Measurements from ENCODE around the gene HELZ2.

DNA sequence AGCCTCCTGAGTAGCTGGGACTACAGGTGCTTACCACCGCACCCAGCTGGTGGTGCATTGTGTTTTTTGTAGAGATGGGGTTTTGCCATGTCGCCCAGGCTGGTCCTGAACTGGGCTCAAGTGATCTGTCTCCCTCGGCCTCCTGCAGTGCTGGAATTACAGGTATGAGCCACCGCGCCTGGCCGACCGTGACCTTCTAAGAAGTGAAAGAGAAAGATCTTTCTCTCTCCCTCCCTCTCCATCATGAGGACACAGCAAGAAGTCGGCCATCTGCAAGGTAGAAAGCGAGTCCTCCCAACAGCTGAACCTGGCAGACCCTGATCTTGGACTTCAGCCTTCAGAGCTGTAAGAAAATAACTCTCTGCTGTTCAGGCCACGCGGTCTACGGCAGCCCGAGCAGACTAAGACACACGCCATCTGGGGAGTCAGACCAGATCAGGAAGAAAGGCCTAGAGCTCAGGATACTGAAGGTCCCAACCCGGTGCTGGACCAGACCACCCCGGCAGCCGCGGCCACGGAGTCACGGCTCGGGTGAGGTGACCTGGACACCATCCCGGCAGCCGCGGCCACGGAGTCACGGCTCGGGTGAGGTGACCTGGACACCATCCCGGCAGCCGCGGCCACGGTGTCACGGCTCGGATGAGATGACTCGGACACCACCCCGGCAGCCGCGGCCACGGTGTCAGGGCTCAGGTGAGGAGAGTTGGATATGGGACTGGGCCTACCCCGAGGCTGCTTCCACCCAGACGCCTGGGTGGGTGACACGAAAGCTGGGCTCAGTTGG, 43.2 kb upstream of the HELZ2 start:
- TF ChIP-seq, protein P1, sequence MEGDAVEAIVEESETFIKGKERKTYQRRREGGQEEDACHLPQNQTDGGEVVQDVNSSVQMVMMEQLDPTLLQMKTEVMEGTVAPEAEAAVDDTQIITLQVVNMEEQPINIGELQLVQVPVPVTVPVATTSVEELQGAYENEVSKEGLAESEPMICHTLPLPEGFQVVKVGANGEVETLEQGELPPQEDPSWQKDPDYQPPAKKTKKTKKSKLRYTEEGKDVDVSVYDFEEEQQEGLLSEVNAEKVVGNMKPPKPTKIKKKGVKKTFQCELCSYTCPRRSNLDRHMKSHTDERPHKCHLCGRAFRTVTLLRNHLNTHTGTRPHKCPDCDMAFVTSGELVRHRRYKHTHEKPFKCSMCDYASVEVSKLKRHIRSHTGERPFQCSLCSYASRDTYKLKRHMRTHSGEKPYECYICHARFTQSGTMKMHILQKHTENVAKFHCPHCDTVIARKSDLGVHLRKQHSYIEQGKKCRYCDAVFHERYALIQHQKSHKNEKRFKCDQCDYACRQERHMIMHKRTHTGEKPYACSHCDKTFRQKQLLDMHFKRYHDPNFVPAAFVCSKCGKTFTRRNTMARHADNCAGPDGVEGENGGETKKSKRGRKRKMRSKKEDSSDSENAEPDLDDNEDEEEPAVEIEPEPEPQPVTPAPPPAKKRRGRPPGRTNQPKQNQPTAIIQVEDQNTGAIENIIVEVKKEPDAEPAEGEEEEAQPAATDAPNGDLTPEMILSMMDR (IDR thresholded peaks at IDR 0.05; ENCODE audit: insufficient read depth, low read length), result no peak
- no peak for TF ChIP-seq POLR2AphosphoS5 (IDR thresholded peaks at IDR 0.05; ENCODE audit: low read depth)
- TF ChIP-seq, protein P2, sequence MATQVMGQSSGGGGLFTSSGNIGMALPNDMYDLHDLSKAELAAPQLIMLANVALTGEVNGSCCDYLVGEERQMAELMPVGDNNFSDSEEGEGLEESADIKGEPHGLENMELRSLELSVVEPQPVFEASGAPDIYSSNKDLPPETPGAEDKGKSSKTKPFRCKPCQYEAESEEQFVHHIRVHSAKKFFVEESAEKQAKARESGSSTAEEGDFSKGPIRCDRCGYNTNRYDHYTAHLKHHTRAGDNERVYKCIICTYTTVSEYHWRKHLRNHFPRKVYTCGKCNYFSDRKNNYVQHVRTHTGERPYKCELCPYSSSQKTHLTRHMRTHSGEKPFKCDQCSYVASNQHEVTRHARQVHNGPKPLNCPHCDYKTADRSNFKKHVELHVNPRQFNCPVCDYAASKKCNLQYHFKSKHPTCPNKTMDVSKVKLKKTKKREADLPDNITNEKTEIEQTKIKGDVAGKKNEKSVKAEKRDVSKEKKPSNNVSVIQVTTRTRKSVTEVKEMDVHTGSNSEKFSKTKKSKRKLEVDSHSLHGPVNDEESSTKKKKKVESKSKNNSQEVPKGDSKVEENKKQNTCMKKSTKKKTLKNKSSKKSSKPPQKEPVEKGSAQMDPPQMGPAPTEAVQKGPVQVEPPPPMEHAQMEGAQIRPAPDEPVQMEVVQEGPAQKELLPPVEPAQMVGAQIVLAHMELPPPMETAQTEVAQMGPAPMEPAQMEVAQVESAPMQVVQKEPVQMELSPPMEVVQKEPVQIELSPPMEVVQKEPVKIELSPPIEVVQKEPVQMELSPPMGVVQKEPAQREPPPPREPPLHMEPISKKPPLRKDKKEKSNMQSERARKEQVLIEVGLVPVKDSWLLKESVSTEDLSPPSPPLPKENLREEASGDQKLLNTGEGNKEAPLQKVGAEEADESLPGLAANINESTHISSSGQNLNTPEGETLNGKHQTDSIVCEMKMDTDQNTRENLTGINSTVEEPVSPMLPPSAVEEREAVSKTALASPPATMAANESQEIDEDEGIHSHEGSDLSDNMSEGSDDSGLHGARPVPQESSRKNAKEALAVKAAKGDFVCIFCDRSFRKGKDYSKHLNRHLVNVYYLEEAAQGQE (IDR thresholded peaks at IDR 0.05; ENCODE audit: insufficient replicate concordance, low read depth), result no peak
